ENCODE results near the gene ZNF286A. TPM values are rescaled to one million over a fixed set of nuclear protein-coding genes. Genes with fewer than 3 reads are reported as not detected.
"Not testable (repeated sequence)": the region's sequence is repeated elsewhere in the genome, so short reads cannot be mapped to it uniquely, and the experiment has no call there.

ZNF286A gene
- total RNA-seq, 1 donor from 2014 or later: 50.3 TPM

DNA sequence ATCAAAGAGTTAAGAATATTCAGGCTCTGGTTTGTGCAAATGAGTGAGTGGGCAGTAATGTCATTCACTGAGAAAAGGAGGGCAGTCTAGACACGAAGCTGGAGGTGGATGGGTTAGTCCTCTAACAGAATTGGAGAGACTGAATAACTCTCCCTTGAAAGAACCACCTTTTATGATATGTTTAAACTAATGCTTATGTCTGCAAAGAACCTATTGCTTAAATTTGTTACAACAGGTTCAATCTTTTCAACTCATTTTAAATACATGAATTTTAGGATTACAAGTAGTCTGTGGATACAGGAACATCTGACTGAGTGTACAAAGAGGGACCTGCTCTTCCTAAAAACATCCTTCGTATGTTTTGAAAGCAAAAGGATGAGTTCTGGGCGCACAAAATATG, 585 bp upstream of the ZNF286A start:
- not testable (repeated sequence) for DNase-seq (ENCODE audit: low read depth)

- DNase-seq (ENCODE audit: low read depth): not testable (repeated sequence)
These were observed 385 bp downstream of the ZNF286A start for GRCh38 chr17:15699937-15700336.

- DNase-seq (ENCODE audit: low read depth): not testable (repeated sequence)
These were observed 4.7 kb downstream of the ZNF286A start for GRCh38 chr17:15704239-15704638.

DNA sequence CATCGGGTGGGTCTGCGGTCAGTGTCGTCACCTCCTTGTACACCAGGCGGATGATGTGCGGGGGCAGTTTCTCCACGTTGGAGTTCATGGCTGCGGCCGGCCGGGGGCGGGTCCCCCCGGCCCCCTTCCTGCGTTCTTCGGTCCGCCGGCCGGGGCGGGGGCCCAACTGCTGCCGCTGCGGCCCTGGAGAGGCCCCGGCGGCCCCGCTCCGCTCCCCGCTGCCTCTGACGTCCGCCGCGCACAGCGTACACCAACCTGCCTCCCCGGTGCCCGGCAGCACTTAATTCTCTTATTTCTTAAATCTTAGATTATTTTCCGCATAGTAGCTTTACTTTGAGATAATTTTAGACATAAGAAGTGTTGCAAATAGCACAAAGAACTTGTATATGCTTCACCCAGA, 5.3 kb downstream of the ZNF286A start:
- not testable (repeated sequence) for DNase-seq (ENCODE audit: low read depth)

DNA sequence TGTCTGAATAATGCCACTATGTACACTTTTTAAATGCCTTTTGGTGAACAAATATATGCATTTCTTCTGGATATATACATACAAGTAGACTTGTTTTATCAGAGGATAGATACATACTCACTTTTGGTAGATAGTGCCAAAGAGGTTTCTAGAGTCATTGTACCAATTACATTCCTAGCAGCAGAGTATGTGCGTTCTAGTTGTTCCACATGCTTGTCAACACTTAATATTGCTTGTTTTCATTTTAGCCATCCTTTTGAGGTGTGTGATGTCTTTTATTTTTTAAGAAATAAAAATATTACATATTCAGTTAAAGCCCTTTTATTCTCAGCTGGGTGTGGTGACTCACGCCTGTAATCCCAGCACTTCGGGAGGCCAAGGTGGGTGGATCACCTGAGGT, 9.3 kb downstream of the ZNF286A start:
- not testable (repeated sequence) for DNase-seq (ENCODE audit: low read depth)

- DNase-seq (ENCODE audit: low read depth): not testable (repeated sequence)
These were observed 17.3 kb downstream of the ZNF286A start for GRCh38 chr17:15716601-15717563.

- DNase-seq (ENCODE audit: low read depth): not testable (repeated sequence)
These were observed 31.0 kb downstream of the ZNF286A start for GRCh38 chr17:15730535-15730934.

- DNase-seq (ENCODE audit: low read depth): not testable (repeated sequence)
These were observed 32.3 kb downstream of the ZNF286A start, which contains the start of gene TBC1D26 for GRCh38 chr17:15731900-15732299. Gene TBC1D26, plus strand, starts transcription at chr17:15732283. Its CDS starts 3,066 bp downstream, at chr17:15735349.

DNA sequence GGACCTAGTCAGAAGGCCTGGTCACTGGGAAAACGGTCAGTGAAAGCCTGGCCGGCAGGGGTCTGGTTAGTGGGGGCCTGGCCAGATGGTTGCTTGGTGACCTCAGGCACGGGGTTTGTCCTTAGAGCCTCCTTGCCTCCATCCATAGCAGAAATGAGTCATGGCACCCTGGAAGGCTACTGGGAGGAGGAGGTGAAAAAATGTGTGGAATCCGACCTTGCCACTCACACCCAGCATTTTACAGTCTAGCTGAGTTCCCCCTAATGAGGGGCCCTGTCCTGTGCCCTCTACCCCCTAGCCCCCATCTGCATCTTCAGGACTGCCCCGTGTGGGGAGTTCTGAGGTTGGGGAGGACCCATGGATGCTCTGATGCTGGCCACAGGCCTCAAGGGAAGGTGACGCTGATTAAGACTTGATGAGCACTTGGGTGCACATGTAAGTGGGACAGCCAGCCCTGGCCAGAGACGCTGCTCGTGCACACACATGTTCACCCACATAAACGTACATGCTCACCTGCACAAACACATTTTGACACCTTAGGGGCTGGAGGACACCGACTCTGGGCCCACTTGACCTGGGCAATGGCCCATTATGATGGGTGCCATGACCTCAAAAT, 33.7 kb downstream of the ZNF286A start:
- not testable (repeated sequence) for DNase-seq (ENCODE audit: low read depth)

DNA sequence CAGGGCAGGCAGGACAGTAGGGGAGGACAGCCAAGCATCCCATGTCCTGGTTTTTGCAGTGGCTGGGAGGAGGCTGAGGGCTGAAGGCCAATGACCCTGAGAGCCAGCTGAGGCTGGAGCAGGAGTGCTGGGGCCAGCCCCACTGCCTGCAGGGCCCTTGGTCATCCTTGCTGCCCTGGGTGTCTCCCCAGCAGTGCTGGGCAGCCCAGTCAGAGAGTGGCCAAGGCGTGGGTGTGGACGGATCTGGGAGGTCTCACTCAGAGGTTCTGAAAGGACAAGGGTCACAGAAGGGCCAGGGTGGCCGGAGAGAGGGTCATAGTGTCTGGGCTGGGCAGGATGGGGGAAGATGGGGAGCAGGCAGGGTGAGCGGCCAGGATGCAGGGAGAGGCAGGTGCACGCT, 37.0 kb downstream of the ZNF286A start:
- not testable (repeated sequence) for DNase-seq (ENCODE audit: low read depth)

DNA sequence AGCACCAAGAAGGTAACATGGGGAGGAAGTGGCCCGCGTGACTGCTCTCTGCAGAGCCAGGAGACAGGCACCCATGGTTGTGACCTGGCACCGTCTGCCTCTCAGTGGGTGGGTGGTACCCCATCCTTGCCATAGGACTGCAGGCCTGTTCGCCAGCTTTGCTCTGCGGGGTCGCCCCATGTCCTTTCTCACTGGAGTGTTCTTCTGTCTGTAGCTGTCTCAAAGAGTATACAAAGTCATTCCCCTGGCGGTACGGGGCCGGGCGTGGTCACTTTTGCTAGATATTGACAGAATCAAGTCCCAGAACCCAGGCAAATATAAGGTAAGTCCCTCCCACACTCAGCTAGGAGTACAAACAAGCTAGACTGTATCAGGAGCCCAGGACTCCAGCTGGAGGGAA, 38.5 kb downstream of the ZNF286A start:
- no peak for DNase-seq (ENCODE audit: low read depth)

- not testable (repeated sequence) for DNase-seq (ENCODE audit: low read depth)
These were observed 39.7 kb downstream of the ZNF286A start for GRCh38 chr17:15739259-15739658.

- not testable (repeated sequence) for DNase-seq (ENCODE audit: low read depth)
These were observed 40.5 kb downstream of the ZNF286A start for GRCh38 chr17:15740041-15740440.

GRCh38 chr17:15740570-15741120, 41.1 kb downstream of the ZNF286A start:
- DNase-seq (ENCODE audit: low read depth): no peak

- no peak for DNase-seq (ENCODE audit: low read depth)
These were observed 42.1 kb downstream of the ZNF286A start for GRCh38 chr17:15741624-15742023.

DNA sequence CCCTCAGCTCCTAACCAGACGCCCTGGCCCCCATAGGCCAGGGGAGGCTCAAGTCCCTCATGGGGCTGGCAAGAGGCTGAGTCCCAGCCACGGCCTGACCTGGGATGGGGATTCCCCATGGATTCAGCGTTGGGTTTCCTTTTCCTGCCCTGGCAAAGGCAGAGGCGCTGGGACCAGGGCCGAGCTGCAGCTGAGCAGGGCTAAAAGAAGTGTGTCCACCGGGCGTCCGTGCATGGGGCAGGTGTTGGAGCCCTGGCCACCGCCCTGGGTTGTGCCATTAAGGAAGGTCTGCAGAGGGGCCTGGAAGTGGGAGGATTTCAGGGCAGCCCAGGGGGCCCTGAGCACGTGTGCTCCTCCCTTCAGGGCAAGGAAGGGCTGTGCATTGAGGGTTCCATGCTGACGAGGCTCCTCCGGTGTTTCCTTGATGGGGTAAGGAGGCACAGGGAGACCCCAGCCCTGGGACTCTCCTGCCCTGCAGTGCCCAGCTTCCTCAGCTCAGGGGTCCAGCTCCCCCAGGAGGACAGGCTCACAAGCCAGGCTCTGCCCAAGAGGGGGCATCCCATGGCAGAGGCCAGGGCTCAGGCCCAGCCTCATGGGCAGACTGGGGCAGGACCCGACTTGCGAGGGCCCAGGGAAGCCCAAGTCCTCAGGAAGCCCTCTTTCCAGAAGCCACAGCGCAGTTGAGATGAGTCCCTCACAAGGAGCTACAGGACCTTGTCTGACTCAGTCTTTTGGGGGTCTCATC, 42.7 kb downstream of the ZNF286A start:
- no peak for DNase-seq (ENCODE audit: low read depth)

DNA sequence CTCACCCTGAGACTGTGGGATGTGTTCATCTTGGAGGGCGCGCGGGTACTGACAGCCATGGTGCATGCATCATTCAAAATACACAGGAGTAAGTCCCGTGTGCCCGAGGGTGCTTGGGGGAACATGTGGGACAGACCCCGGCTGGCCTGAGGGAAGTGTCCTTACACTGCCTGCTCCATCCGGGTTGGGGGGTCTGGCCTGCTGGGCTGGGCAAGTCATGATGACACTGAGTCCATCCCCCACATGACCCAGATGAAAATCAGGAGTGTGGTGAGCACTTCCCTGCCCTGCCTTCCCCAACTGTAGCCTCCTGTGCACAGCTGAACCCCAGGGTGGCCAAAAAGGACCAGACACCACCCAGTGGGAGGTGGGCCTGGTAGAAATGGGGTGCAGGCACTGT, 43.4 kb downstream of the ZNF286A start:
- DNase-seq (ENCODE audit: low read depth): no peak

DNA sequence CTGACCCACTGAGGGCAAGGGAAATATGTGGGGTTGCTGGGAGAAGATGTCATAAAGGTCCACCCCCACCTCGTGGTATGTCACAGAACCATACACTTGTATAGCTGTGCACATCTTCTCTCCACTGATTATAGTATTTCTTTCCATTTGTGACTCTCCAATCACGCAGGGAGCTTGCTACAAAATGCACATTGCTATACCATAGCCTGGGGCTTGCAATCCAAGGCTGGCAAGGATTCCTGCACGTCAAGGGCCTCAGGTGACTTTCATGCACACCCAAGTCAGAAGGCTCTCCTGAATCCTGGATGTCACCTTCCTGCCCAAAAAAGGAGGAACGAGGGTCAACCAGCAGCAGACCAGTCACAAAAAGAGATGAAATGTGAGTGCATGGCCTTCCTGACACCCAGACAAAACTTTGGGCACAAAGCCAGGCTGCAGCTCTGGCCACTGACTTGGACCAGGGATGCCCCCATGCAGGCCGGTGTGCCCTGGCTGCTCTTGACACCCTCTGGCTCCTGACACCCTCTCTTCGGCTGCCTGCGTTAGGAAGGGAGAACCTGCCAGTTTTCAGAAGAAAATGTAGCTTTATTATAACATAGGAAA, 44.6 kb downstream of the ZNF286A start:
- DNase-seq (ENCODE audit: low read depth): no peak

- peak; percentile 33 for DNase-seq (ENCODE audit: low read depth)
These were observed 45.3 kb downstream of the ZNF286A start for GRCh38 chr17:15744885-15745284.

DNA sequence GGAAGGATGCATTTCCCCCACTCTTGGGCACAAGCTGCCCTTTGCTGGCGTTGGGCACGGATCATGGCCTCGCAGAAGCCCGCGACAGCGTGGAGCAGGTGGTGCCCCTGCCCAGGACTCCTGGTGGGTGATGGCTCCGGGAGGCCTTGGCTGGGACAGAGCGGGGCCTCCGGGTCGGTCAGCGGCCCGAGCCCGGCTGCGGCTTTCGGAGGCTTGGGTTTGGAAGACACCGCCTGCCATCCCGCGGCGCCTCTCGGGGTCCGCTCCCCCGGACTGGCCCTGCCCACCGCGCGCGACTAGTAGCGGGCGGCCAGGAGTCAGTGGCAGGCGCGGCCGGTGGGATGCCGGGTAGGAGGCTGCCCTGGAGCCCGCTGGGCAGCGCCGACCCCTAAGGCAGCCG, 49.9 kb downstream of the ZNF286A start:
- not testable (repeated sequence) for DNase-seq (ENCODE audit: low read depth)

- not testable (repeated sequence) for DNase-seq (ENCODE audit: low read depth)
These were observed 69.4 kb downstream of the ZNF286A start for GRCh38 chr17:15768865-15769533.

Measured in renal cortical epithelial cell (primary cell).